Measurements from ENCODE around the gene TNKS1BP1.
"Not testable (repeated sequence)": the region's sequence is repeated elsewhere in the genome, so short reads cannot be mapped to it uniquely, and the experiment has no call there.

TNKS1BP1 gene

GRCh38 chr11:57301711-57302423 lies 22.9 kb downstream of the TNKS1BP1 start:
- no peak overlapping the region for H3K4me3 Mint-ChIP-seq
- H3K9me3 Mint-ChIP-seq = peaks cover 3% of the 10 kb centered on the region
- ATAC-seq (no peak), DNase-seq (ENCODE audit: low spot score in 2 of 2) (no peak)
- H3K4me1 Mint-ChIP-seq = peaks cover 14% of the 10 kb centered on the region
- peaks cover 4% of the 10 kb centered on the region for H3K36me3 Mint-ChIP-seq
- H3K27ac Mint-ChIP-seq = no peak overlapping the region

GRCh38 chr11:57300785-57301184 lies 24.0 kb downstream of the TNKS1BP1 start:
- ATAC-seq (no peak), DNase-seq (ENCODE audit: low spot score in 2 of 2) (no peak)
- Mint-ChIP-seq H3K4me1 (peaks cover 14% of the 10 kb centered on the region), H3K36me3 (peaks cover 4% of the 10 kb centered on the region), H3K4me3 (no peak overlapping the region), H3K27ac (no peak overlapping the region), H3K9me3 (peaks cover 3% of the 10 kb centered on the region)

- DNase-seq (ENCODE audit: low spot score in 2 of 2) (no peak), ATAC-seq (no peak)
- H3K4me1 Mint-ChIP-seq = peaks cover 13% of the 10 kb centered on the region
- H3K4me3 Mint-ChIP-seq = no peak overlapping the region
- no peak overlapping the region for H3K27ac Mint-ChIP-seq
- H3K36me3 Mint-ChIP-seq = peaks cover 4% of the 10 kb centered on the region
- peaks cover 3% of the 10 kb centered on the region for H3K9me3 Mint-ChIP-seq
Observed at GRCh38 chr11:57299150-57299737, 25.5 kb downstream of the TNKS1BP1 start.

- H3K36me3 Mint-ChIP-seq = peaks cover 4% of the 10 kb centered on the region
- H3K4me1 Mint-ChIP-seq = no peaks in the 10 kb centered on the region
- H3K4me3 Mint-ChIP-seq = no peak overlapping the region
- no peak overlapping the region for H3K27ac Mint-ChIP-seq
- ATAC-seq (no peak), DNase-seq (ENCODE audit: low spot score in 2 of 2) (no peak)
- peaks cover 3% of the 10 kb centered on the region for H3K9me3 Mint-ChIP-seq
Observed at GRCh38 chr11:57297221-57297620, 27.5 kb downstream of the TNKS1BP1 start.

- H3K27ac Mint-ChIP-seq; H3K36me3 Mint-ChIP-seq; ATAC-seq; H3K4me3 Mint-ChIP-seq; DNase-seq (ENCODE audit: low spot score in 2 of 2); H3K9me3 Mint-ChIP-seq; H3K4me1 Mint-ChIP-seq: not testable (repeated sequence)
Observed at GRCh38 chr11:57296205-57296604, 28.5 kb downstream of the TNKS1BP1 start.

GRCh38 chr11:57294225-57295131 lies 30.3 kb downstream of the TNKS1BP1 start:
- Mint-ChIP-seq H3K4me1 (no peaks in the 10 kb centered on the region), H3K36me3 (no peaks in the 10 kb centered on the region), H3K27ac (peak overlapping the region; percentile 36), H3K9me3 (peaks cover 2% of the 10 kb centered on the region), H3K4me3 (no peak overlapping the region)
- DNase-seq (ENCODE audit: low spot score in 2 of 2) (no peak), ATAC-seq (peak; percentile 6)

- no peaks in the 10 kb centered on the region for H3K36me3 Mint-ChIP-seq
- no peaks in the 10 kb centered on the region for H3K9me3 Mint-ChIP-seq
- no peak for DNase-seq (ENCODE audit: low spot score in 2 of 2)
- peak; percentile 53 for ATAC-seq
- H3K4me1 Mint-ChIP-seq = no peaks in the 10 kb centered on the region
- no peak overlapping the region for H3K27ac Mint-ChIP-seq
- H3K4me3 Mint-ChIP-seq = no peak overlapping the region
Observed at GRCh38 chr11:57290288-57290687, 34.5 kb downstream of the TNKS1BP1 start.

- Mint-ChIP-seq H3K9me3 (no peaks in the 10 kb centered on the region), H3K4me3 (no peak overlapping the region), H3K27ac (no peak overlapping the region), H3K36me3 (no peaks in the 10 kb centered on the region), H3K4me1 (no peaks in the 10 kb centered on the region)
- ATAC-seq (peak; percentile 63), DNase-seq (ENCODE audit: low spot score in 2 of 2) (no peak)
Observed at GRCh38 chr11:57288771-57289579, 35.8 kb downstream of the TNKS1BP1 start.

- DNase-seq (ENCODE audit: low spot score in 2 of 2) (no peak), ATAC-seq (no peak)
- H3K27ac Mint-ChIP-seq = no peak overlapping the region
Observed at GRCh38 chr11:57287884-57288283, 36.9 kb downstream of the TNKS1BP1 start.

GRCh38 chr11:57283231-57283990 lies 41.3 kb downstream of the TNKS1BP1 start:
- ATAC-seq = no peak
- H3K4me3 Mint-ChIP-seq = no peak overlapping the region
- H3K4me1 Mint-ChIP-seq = no peaks in the 10 kb centered on the region
- no peaks in the 10 kb centered on the region for H3K36me3 Mint-ChIP-seq
- no peak overlapping the region for H3K27ac Mint-ChIP-seq
- H3K9me3 Mint-ChIP-seq = no peaks in the 10 kb centered on the region
- DNase-seq (ENCODE audit: low spot score in 2 of 2) = no peak

More at GRCh38 chr11:57287884-57288283, 36.9 kb downstream of the TNKS1BP1 start:
- H3K4me3 Mint-ChIP-seq = no peak overlapping the region
- H3K9me3 Mint-ChIP-seq = no peaks in the 10 kb centered on the region
- H3K4me1 Mint-ChIP-seq = no peaks in the 10 kb centered on the region
- no peaks in the 10 kb centered on the region for H3K36me3 Mint-ChIP-seq

- DNase-seq (ENCODE audit: low spot score in 2 of 2); ATAC-seq; H3K36me3 Mint-ChIP-seq; H3K4me3 Mint-ChIP-seq; H3K4me1 Mint-ChIP-seq; H3K27ac Mint-ChIP-seq; H3K9me3 Mint-ChIP-seq: not testable (repeated sequence)
Observed at GRCh38 chr11:57281546-57281945, 43.2 kb downstream of the TNKS1BP1 start.

- Mint-ChIP-seq H3K4me1 (peaks cover 6% of the 10 kb centered on the region), H3K9me3 (peaks cover 2% of the 10 kb centered on the region), H3K36me3 (no peaks in the 10 kb centered on the region), H3K4me3 (no peak overlapping the region), H3K27ac (no peak overlapping the region)
- DNase-seq (ENCODE audit: low spot score in 2 of 2) (no peak), ATAC-seq (no peak)
Observed at GRCh38 chr11:57279116-57279515, 45.6 kb downstream of the TNKS1BP1 start.

GRCh38 chr11:57278721-57279095 lies 46.0 kb downstream of the TNKS1BP1 start:
- peaks cover 4% of the 10 kb centered on the region for H3K9me3 Mint-ChIP-seq
- H3K4me1 Mint-ChIP-seq = peaks cover 6% of the 10 kb centered on the region
- no peak overlapping the region for H3K27ac Mint-ChIP-seq
- DNase-seq (ENCODE audit: low spot score in 2 of 2) (no peak), ATAC-seq (no peak)
- no peaks in the 10 kb centered on the region for H3K36me3 Mint-ChIP-seq
- no peak overlapping the region for H3K4me3 Mint-ChIP-seq
